Body of pancreas (tissue), 4 donors: ENCODE measurements around the gene DSE. TPM values are rescaled to one million over a fixed set of nuclear protein-coding genes. Genes with fewer than 3 reads are reported as not detected.

Experiments used
- ATAC-seq: fragments of 150-250 bp; one replicate; pipeline ENCODE4 v1.9.1; 2016
- DNase-seq, 4 donors: peaks; one replicate each; pipeline ENCODE4 v3.0.0-alpha.2; 2019
- H3K27ac ChIP-seq, 4 donors: fragments of 200-600 bp; sonication (generic); 1 replicate in 3 of 4; 2 replicates in 1 of 4; pipeline versions ENCODE4 v1.5.1 to v1.6.1; 2016 to 2019; ENCODE audit warnings: mild to moderate bottlenecking in 1 of 4, mixed read lengths in 1 of 4, moderate library complexity in 1 of 4
- H3K27me3 ChIP-seq, 2 donors: fragments of 200-600 bp; sonication (generic); one replicate each; pipeline ENCODE4 v1.6.0; 2016; ENCODE audit warnings: mild to moderate bottlenecking in 1 of 2
- H3K36me3 ChIP-seq, 2 donors: fragments of 200-600 bp; sonication (generic); replicated peaks in 1 of 2; 2 replicates each; pipeline ENCODE4 v1.5.1; 2016; ENCODE audit warnings: low read depth in 2 of 2; ENCODE audit not compliant: insufficient read depth in 1 of 2
- H3K4me1 ChIP-seq: fragments of 200-600 bp; sonication (generic); one replicate; pipeline ENCODE4 v1.6.0; 2016
- H3K4me3 ChIP-seq, 2 donors: fragments of 200-600 bp; sonication (generic); 1 replicate in 1 of 2; 2 replicates in 1 of 2; pipeline ENCODE4 v1.5.1; 2016 to 2019
- H3K9me3 ChIP-seq, 3 donors: fragments of 200-600 bp; sonication (generic); 1 replicate in 2 of 3; 2 replicates in 1 of 3; pipeline ENCODE4 v1.5.1; 2016
- POLR2A ChIP-seq, 3 donors: fragments of 450-650 bp; IDR thresholded peaks; one replicate each; pipeline ENCODE4 v1.6.1; 2016; ENCODE audit warnings: antibody characterized with exemption in 3 of 3, mild to moderate bottlenecking in 2 of 3
- WGBS, 2 donors: methylation state at CpG; one replicate each; pipeline ENCODE4 v1.1.5; 2017; 5-methylcytosine and 5-hydroxymethylcytosine counted together
- intact Hi-C: fragments of 100-400 bp; cut with DNase I; formaldehyde crosslinking; loops from one replicate; pipeline ENCODE4 v1.15.1; 2023
- total RNA-seq, 2 donors: library from RNA; depleted of rRNA; stranded (reverse); fragments of >200 nt; gene quantifications; one replicate each; pipeline ENCODE4 v1.1.0, GENCODE V29; 2016
- TF ChIP-seq, protein P1 (sequence below), 7 experiments: fragments of 450-650 bp in 4 of 7; fragments of 200-600 bp in 3 of 7; sonication (generic) in 3 of 7; IDR thresholded peaks; one replicate each; pipeline ENCODE4 v1.5.1; 2016 to 2019; ENCODE audit warnings: antibody characterized with exemption in 7 of 7

Gene DSE
- total RNA-seq, 2 donors from 2014 or later = 8.6 to 14.0 TPM

DNA sequence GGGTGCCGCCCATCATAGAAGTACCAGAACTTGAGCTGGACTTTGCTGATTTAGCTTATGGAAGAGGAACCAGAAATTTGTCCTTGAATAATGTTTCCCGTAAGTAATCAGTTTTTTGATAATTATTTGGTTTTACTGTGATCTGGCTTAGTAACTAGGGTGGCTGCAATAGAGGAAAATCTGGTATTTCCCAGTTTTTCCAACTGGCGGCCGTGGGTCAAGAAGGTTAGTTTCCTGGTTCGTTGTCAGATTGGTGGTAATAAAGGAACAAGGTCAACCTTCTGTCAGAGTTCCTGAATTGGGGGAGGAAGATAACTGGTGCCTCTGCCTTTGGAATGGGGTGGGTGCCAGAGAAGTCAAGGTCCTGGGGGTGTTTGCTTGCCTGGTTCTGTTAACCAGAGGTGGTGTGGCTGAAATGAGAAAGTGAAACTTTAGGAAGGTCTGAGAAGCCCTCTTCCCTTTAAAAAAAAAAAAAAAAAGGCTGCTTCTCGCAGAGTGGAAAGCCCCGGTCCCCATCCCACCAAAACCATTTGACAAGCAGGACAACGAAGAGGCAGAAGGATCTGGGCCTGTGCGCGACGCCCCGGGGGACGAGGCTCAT is 90.7 kb downstream of the DSE start, which contains the start of gene CALHM6:
Gene CALHM6, plus strand, starts transcription at position 45 of the 601 bp plus-strand sequence. Its CDS starts 555 bp downstream, at position 600.
- Histone ChIP-seq H3K4me3 (peak within 1 kb of the TSS in 1 of 2 donors; percentile 17), H3K4me1 (peaks cover 15% of the 10 kb centered on the region), H3K9me3 (no peaks in the 10 kb centered on the region), H3K27ac (peak within 1 kb of the TSS in 2 of 4 donors; percentile 8 to 24), H3K27me3 (peaks cover 0 to 9% of the 10 kb centered on the region in 2 donors), H3K36me3 (no peaks in the 10 kb centered on the region)
- no peak for TF ChIP-seq POLR2A (IDR thresholded peaks at IDR 0.05)
- intact Hi-C loops = no loop called here
- ATAC-seq (peak; percentile 9), DNase-seq (no peak)
- 40 to 51% methylated on average over 8 to 13 of the region's 13 CpGs for WGBS, 2 donors

DNA sequence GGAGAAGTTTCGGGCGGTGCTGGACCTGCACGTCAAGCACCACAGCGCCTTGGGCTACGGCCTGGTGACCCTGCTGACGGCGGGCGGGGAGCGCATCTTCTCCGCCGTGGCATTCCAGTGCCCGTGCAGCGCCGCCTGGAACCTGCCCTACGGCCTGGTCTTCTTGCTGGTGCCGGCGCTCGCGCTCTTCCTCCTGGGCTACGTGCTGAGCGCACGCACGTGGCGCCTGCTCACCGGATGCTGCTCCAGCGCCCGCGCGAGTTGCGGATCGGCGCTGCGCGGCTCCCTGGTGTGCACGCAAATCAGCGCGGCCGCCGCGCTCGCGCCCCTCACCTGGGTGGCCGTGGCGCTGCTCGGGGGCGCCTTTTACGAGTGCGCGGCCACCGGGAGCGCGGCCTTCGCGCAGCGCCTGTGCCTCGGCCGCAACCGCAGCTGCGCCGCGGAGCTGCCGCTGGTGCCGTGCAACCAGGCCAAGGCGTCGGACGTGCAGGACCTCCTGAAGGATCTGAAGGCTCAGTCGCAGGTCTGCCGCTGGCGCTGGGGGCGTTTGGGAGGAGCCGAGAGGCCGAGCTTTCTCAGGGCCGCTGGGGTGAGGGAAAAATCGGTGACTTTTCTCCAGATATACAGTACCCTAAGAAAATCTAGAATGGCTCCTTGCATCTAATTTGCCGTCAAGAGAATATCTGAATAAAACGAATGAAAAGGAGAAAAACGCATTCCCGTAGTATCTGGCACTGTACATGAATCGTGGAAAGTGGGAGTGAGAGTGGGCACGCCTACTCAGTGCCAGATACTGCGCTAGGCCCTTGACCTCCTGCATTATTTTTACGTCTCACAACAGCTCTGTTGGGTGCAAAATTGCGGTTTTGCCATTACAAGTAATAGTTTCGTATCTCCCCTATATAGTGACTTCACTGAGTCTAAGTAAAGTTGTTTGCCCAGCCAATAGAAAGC is 91.5 kb downstream of the DSE start:
- peaks cover 0 to 9% of the 10 kb centered on the region in 2 donors for H3K27me3 ChIP-seq
- peaks cover 15% of the 10 kb centered on the region for H3K4me1 ChIP-seq
- H3K36me3 ChIP-seq = no peaks in the 10 kb centered on the region
- intact Hi-C loops = no loop called here
- 10 to 44% methylated on average over 21 to 79 of the region's 84 CpGs for WGBS, 2 donors
- H3K4me3 ChIP-seq = peak overlapping the region in 1 of 2 donors; percentile 17
- ATAC-seq (peak; percentile 68), DNase-seq (peak; percentile 20 to 48 (median 26))
- no peak for TF ChIP-seq POLR2A (IDR thresholded peaks at IDR 0.05)
- TF ChIP-seq, protein P1, sequence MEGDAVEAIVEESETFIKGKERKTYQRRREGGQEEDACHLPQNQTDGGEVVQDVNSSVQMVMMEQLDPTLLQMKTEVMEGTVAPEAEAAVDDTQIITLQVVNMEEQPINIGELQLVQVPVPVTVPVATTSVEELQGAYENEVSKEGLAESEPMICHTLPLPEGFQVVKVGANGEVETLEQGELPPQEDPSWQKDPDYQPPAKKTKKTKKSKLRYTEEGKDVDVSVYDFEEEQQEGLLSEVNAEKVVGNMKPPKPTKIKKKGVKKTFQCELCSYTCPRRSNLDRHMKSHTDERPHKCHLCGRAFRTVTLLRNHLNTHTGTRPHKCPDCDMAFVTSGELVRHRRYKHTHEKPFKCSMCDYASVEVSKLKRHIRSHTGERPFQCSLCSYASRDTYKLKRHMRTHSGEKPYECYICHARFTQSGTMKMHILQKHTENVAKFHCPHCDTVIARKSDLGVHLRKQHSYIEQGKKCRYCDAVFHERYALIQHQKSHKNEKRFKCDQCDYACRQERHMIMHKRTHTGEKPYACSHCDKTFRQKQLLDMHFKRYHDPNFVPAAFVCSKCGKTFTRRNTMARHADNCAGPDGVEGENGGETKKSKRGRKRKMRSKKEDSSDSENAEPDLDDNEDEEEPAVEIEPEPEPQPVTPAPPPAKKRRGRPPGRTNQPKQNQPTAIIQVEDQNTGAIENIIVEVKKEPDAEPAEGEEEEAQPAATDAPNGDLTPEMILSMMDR (IDR thresholded peaks at IDR 0.05) = no peak
- no peaks in the 10 kb centered on the region for H3K9me3 ChIP-seq
- peak overlapping the region in 2 of 4 donors; percentile 8 to 24 for H3K27ac ChIP-seq

DNA sequence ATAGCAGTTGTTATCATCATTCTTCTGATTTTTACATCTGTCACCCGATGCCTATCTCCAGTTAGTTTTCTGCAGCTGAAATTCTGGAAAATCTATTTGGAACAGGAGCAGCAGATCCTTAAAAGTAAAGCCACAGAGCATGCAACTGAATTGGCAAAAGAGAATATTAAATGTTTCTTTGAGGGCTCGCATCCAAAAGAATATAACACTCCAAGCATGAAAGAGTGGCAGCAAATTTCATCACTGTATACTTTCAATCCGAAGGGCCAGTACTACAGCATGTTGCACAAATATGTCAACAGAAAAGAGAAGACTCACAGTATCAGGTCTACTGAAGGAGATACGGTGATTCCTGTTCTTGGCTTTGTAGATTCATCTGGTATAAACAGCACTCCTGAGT is 92.6 kb downstream of the DSE start:
- Histone ChIP-seq H3K27me3 (peaks cover 0 to 9% of the 10 kb centered on the region in 2 donors), H3K36me3 (no peaks in the 10 kb centered on the region), H3K9me3 (no peaks in the 10 kb centered on the region), H3K4me3 (no peak overlapping the region), H3K27ac (no peak overlapping the region), H3K4me1 (peaks cover 15% of the 10 kb centered on the region)
- ATAC-seq (no peak), DNase-seq (no peak)
- no peak for TF ChIP-seq POLR2A (IDR thresholded peaks at IDR 0.05)
- TF ChIP-seq, protein P1 (IDR thresholded peaks at IDR 0.05) = no peak
- WGBS, 2 donors = 87% methylated on average over 4 of the region's 4 CpGs
- intact Hi-C loops = no loop called here

DNA sequence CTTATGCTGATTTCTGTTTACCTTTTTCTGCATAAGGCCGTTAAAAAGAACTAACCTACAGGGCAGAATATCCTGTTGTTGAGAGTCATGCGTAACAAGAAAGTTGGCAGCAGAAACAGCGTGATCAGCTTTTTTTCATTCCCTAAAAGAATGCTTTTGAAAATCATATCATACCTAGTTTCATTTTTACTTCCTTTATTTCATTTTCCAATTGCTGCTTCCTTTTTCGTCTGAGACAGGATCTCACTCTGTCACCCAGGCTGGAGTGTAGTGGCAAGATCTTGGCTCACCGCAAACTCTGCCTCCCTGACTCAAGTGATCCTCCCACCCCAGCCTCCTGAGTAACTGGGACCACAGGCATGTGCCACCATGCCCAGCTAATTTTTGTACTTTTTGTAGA is 94.5 kb downstream of the DSE start:
- Histone ChIP-seq H3K36me3 (no peaks in the 10 kb centered on the region), H3K27ac (no peak overlapping the region), H3K27me3 (peaks cover 0 to 9% of the 10 kb centered on the region in 2 donors), H3K4me3 (no peak overlapping the region), H3K9me3 (no peaks in the 10 kb centered on the region), H3K4me1 (peaks cover 15% of the 10 kb centered on the region)
- ATAC-seq (no peak), DNase-seq (peak in 1 of 4 donors; percentile 52)
- 56 to 79% methylated on average over 5 of the region's 5 CpGs for WGBS, 2 donors
- no peak for TF ChIP-seq POLR2A (IDR thresholded peaks at IDR 0.05)
- TF ChIP-seq, protein P1 (IDR thresholded peaks at IDR 0.05) = no peak
- intact Hi-C loops = no loop called here

DNA sequence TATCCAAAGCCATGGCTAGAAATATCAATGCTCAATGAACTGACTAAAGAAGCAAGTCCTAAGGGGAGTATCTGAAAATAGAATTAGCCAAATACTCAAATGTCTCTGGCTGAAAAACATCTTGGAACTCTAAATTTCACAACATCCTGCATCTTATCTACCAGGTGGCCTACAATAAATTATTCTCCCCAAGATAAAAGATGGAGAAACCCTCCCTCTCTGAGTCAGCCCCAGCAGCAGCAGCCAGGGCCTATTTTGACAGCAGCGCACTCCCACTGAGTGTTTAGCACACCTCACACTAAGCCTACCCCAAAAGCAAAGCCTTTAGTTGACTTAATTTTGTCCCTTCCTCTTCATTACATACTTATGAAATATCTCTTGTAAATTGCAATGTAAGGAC is 96.3 kb downstream of the DSE start:
- intact Hi-C loops = no loop called here
- WGBS, 2 donors = 95 to 100% methylated on average over 1 of the region's 1 CpG
- Histone ChIP-seq H3K4me3 (no peak overlapping the region), H3K27me3 (peaks cover 0 to 9% of the 10 kb centered on the region in 2 donors), H3K9me3 (no peaks in the 10 kb centered on the region), H3K36me3 (no peaks in the 10 kb centered on the region), H3K27ac (no peak overlapping the region), H3K4me1 (peaks cover 6% of the 10 kb centered on the region)
- TF ChIP-seq, protein P1 (IDR thresholded peaks at IDR 0.05) = no peak
- TF ChIP-seq POLR2A (IDR thresholded peaks at IDR 0.05) = no peak
- DNase-seq (no peak), ATAC-seq (no peak)
